Activated CD8-positive, alpha-beta T cell treated with anti-CD3 and anti-CD28 coated beads for 36 hours (primary cell): Measurements from ENCODE around the gene FCHSD1. TPM values are rescaled to one million over a fixed set of nuclear protein-coding genes. Genes with fewer than 3 reads are reported as not detected.

ENCODE experiments used
- ATAC-seq: fragments of 200-7000 bp; cut with Tn5 transposase; one replicate; pipeline ENCODE4 v1.10.0; 2021; ENCODE audit warnings: mild to moderate bottlenecking, moderate library complexity
- CTCF ChIA-PET: fragments of 350-600 bp; sonication (Branson Sonifier 250); formaldehyde crosslinking; loops from one replicate; lab custom pipeline; 2021; ENCODE audit warnings: antibody characterized with exemption; lab: Charles Lee
- POLR2A ChIA-PET: fragments of 350-600 bp; sonication (Branson Sonifier 250); formaldehyde crosslinking; loops from one replicate; lab custom pipeline; 2021; ENCODE audit warnings: antibody characterized with exemption; lab: Charles Lee
- DNase-seq: peaks from one replicate; pipeline ENCODE4 v3.0.0-alpha.2; 2020
- H3K27ac Mint-ChIP-seq: one replicate; pipeline ENCODE4 v1.8.0; 2021; ENCODE audit warnings: mild to moderate bottlenecking, mixed read lengths
- H3K27me3 Mint-ChIP-seq: one replicate; pipeline ENCODE4 v1.8.0; 2021; ENCODE audit warnings: mixed read lengths
- H3K36me3 Mint-ChIP-seq: one replicate; pipeline ENCODE4 v1.8.0; 2021; ENCODE audit warnings: low read depth, mixed read lengths
- H3K4me1 Mint-ChIP-seq: one replicate; pipeline ENCODE4 v1.8.0; 2021; ENCODE audit warnings: low read depth, mixed read lengths
- H3K4me3 Mint-ChIP-seq: one replicate; pipeline ENCODE4 v1.8.0; 2021; ENCODE audit warnings: mild to moderate bottlenecking, moderate library complexity, mixed read lengths
- H3K9me3 Mint-ChIP-seq: one replicate; pipeline ENCODE4 v1.8.0; 2021; ENCODE audit warnings: mixed read lengths
- CTCF ChIP-seq: fragments of 200-600 bp; IDR thresholded peaks from one replicate; pipeline ENCODE4 v1.8.0; 2022; ENCODE audit warnings: antibody characterized with exemption, mild to moderate bottlenecking
- intact Hi-C: fragments of 100-400 bp; cut with micrococcal nuclease; formaldehyde crosslinking; loops from one replicate; pipeline ENCODE4 v1.10.0; 2022
- total RNA-seq, 2 experiments: library from RNA; stranded (reverse); gene quantifications; one replicate each; pipeline ENCODE4 v1.2.3, GENCODE V29; 2021

The FCHSD1 gene
- total RNA-seq, 2 experiments from 2014 or later: 30.1 to 31.8 TPM

GRCh38 chr5:141657404-141657803 lies 6.2 kb upstream of the FCHSD1 start:
- Mint-ChIP-seq H3K27me3 (no peaks in the 10 kb centered on the region), H3K27ac (no peak overlapping the region), H3K4me1 (peaks cover 13% of the 10 kb centered on the region), H3K9me3 (no peaks in the 10 kb centered on the region), H3K4me3 (no peak overlapping the region), H3K36me3 (no peaks in the 10 kb centered on the region)
- ATAC-seq (no peak), DNase-seq (no peak)
- no peak for TF ChIP-seq CTCF
- POLR2A ChIA-PET: interaction anchor here (0.8 kb wide), 1 partner anchor 12 kb away, joined by 3 read pairs; no protein-coding TSS in a partner anchor
- CTCF ChIA-PET: interaction anchor here (1.0 to 1.2 kb wide), 4 partner anchors 8 to 65 kb away, joined by 3 to 5 read pairs (median 3); no protein-coding TSS in a partner anchor
- intact Hi-C loops: no loop called here

- H3K27me3 Mint-ChIP-seq: no peaks in the 10 kb centered on the region
- H3K4me1 Mint-ChIP-seq: peaks cover 21% of the 10 kb centered on the region
- no peak overlapping the region for H3K4me3 Mint-ChIP-seq
- intact Hi-C loops: no loop called here
- H3K36me3 Mint-ChIP-seq: no peaks in the 10 kb centered on the region
- TF ChIP-seq CTCF: no peak
- ChIA-PET POLR2A (interaction anchor here (0.9 kb wide), 1 partner anchor 143 kb away, joined by 3 read pairs; no protein-coding TSS in a partner anchor), CTCF (interaction anchor here (1.0 to 1.7 kb wide), 2 partner anchors 9 to 64 kb away, joined by 3 to 5 read pairs; no protein-coding TSS in a partner anchor)
- H3K27ac Mint-ChIP-seq: no peak overlapping the region
- H3K9me3 Mint-ChIP-seq: no peaks in the 10 kb centered on the region
- ATAC-seq (no peak), DNase-seq (no peak)
Measured at GRCh38 chr5:141656396-141656795, 5.2 kb upstream of the FCHSD1 start.

DNA sequence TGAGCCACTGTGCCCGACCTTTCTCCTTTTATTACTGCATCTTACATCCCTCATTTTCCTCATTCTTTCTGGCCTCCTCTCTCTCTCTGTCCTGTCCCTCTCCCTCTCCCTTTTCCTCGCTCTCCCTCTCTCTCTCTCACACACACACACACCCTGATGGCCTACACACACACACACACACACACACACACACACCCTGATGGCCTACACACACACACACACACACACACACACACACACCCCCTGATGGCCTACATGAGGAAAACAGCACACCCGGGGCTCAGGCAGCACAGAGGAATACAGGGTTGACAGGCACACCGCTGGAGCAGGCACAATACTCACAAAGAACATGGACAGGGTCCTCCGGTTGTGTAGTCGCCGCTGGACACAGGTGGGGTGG lies 3.8 kb upstream of the FCHSD1 start:
- ChIA-PET POLR2A (interaction anchor here (1.6 kb wide), 1 partner anchor 26 kb away, joined by 4 read pairs; no protein-coding TSS in a partner anchor), CTCF (interaction anchor here (1.1 to 1.7 kb wide), 2 partner anchors 10 to 63 kb away, joined by 4 to 5 read pairs; no protein-coding TSS in a partner anchor)
- no peak for TF ChIP-seq CTCF
- no peak for ATAC-seq
- intact Hi-C loops: no loop called here
- no peaks in the 10 kb centered on the region for H3K36me3 Mint-ChIP-seq
- no peaks in the 10 kb centered on the region for H3K27me3 Mint-ChIP-seq
- no peaks in the 10 kb centered on the region for H3K9me3 Mint-ChIP-seq
- H3K4me1 Mint-ChIP-seq: peaks cover 30% of the 10 kb centered on the region
- H3K27ac Mint-ChIP-seq: no peak overlapping the region
- no peak overlapping the region for H3K4me3 Mint-ChIP-seq
- no peak for DNase-seq

DNA sequence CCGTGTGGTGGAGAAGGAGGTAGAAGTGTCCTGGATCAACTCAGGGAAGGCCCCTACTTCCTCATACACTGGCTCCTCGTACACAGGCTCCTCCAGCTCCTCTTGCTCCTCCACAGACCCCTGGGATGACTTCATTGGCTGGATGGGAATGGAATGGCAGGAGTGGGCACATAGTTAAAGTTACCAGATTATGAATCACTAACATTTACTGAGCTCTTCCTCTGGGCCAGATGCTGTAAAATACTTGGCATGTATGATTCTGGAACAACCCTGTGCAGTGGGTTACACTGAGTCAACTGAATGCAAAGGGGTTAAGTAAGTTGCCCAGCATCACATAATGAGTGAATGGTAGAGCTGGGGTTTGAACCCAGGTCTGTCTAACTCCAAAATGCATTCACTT lies 3.1 kb upstream of the FCHSD1 start:
- TF ChIP-seq CTCF: no peak
- Mint-ChIP-seq H3K4me1 (peaks cover 36% of the 10 kb centered on the region), H3K27ac (no peak overlapping the region), H3K36me3 (no peaks in the 10 kb centered on the region), H3K27me3 (no peaks in the 10 kb centered on the region), H3K9me3 (no peaks in the 10 kb centered on the region), H3K4me3 (no peak overlapping the region)
- intact Hi-C loops: no loop called here
- DNase-seq (no peak), ATAC-seq (no peak)
- ChIA-PET POLR2A (interaction anchor here (1.4 to 1.6 kb wide), 3 partner anchors 13 to 27 kb away, joined by 3 to 5 read pairs (median 4); partner anchors contain the start of genes HDAC3 and RELL2), CTCF (interaction anchor here (0.9 to 1.2 kb wide), 4 partner anchors 11 to 87 kb away, joined by 3 to 5 read pairs (median 4); no protein-coding TSS in a partner anchor)

DNA sequence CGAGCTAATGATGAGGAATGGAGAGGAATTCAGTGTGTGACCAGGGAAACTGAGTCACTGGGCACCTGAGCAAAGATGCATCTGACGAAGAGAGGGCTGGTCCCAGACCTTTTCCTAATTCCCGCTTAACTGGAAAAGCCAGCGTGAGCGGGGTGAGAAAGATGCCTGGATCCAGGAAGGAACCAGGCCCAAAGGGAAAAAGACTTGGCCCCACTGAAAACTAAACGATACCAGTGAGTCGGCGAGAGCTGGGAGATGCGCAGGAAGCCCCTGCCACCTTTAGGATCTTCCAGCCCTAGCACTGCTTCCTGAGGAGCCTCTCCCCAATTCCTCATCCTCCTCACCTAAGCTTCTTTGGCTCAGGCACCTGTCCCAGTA lies 499 bp upstream of the FCHSD1 start:
- Mint-ChIP-seq H3K9me3 (no peaks in the 10 kb centered on the region), H3K27ac (peak overlapping the region; percentile 60), H3K4me1 (peaks cover 38% of the 10 kb centered on the region), H3K4me3 (peak overlapping the region; percentile 93), H3K27me3 (no peaks in the 10 kb centered on the region), H3K36me3 (no peaks in the 10 kb centered on the region)
- intact Hi-C loops: no loop called here
- POLR2A ChIA-PET: interaction anchor here (1.0 to 1.9 kb wide), 3 partner anchors 9 to 14 kb away, joined by 5 to 15 read pairs (median 5); partner anchors contain the start of genes HDAC3 and RELL2
- DNase-seq (no peak), ATAC-seq (no peak)
- no peak for TF ChIP-seq CTCF
- CTCF ChIA-PET: interaction anchor here (0.7 to 3.1 kb wide), 13 partner anchors 8 to 317 kb away, joined by 3 to 15 read pairs (median 4); partner anchors contain the start of genes HDAC3, PCDH1, RELL2 and RNF14
